SU-DHL-6 (cell line): ENCODE results near the gene TRIM34.
A peak's percentile ranks its signal among the peaks of the same experiment; 100 is the strongest.

Experiments
- H2AFZ ChIP-seq: fragments of 200-600 bp; sonication (generic); 2 replicates; pipeline ENCODE4 v1.6.1; 2014; ENCODE audit warnings: low read depth, mild to moderate bottlenecking, moderate library complexity, mixed read lengths, antibody characterized with exemption, low read length; ENCODE audit not compliant: severe bottlenecking
- H3F3A ChIP-seq: fragments of 200-600 bp; shearing (Covaris generic); 2 replicates; pipeline ENCODE4 v1.6.0; 2016; ENCODE audit warnings: antibody characterized with exemption, mild to moderate bottlenecking; ENCODE audit not compliant: insufficient read depth
- H3K27ac ChIP-seq: fragments of 200-600 bp; sonication (generic); 2 replicates; pipeline ENCODE4 v1.5.1; 2016; ENCODE audit warnings: low read depth, mild to moderate bottlenecking, low read length, moderate library complexity, mixed read lengths
- H3K27me3 ChIP-seq: fragments of 200-600 bp; sonication (generic), shearing (Covaris generic); 2 replicates; pipeline ENCODE4 v1.6.0; 2014; ENCODE audit warnings: mild to moderate bottlenecking, low read length
- H3K36me3 ChIP-seq: fragments of 200-600 bp; sonication (generic); 2 replicates; pipeline ENCODE4 v1.6.1; 2014; ENCODE audit warnings: mild to moderate bottlenecking, low read length, mixed read lengths
- H3K4me2 ChIP-seq: fragments of 300-600, 200-600 bp; shearing (Covaris generic), sonication (generic); 2 replicates; pipeline ENCODE4 v1.6.0; 2014; ENCODE audit warnings: low read length, low read depth, mild to moderate bottlenecking; ENCODE audit not compliant: poor library complexity, severe bottlenecking
- H3K4me3 ChIP-seq: fragments of 200-600 bp; sonication (generic); 2 replicates; pipeline ENCODE4 v1.5.1; 2014; ENCODE audit warnings: antibody characterized with exemption, low read length, mild to moderate bottlenecking, mixed read lengths; ENCODE audit not compliant: insufficient read depth, poor library complexity, severe bottlenecking
- H3K79me2 ChIP-seq: fragments of 200-600 bp; sonication (generic); 2 replicates; pipeline ENCODE4 v1.6.1; 2014; ENCODE audit warnings: mild to moderate bottlenecking, low read length, moderate library complexity; ENCODE audit not compliant: insufficient read depth
- H3K9ac ChIP-seq: fragments of 200-600 bp; sonication (generic); 2 replicates; pipeline ENCODE4 v1.7.0; 2014; ENCODE audit warnings: mild to moderate bottlenecking, low read length
- H3K9me2 ChIP-seq: fragments of 200-600 bp; sonication (generic); replicated peaks from 2 replicates; pipeline ENCODE4 v1.6.1; 2014; ENCODE audit warnings: low read length; ENCODE audit not compliant: insufficient read depth
- H3K9me3 ChIP-seq: fragments of 200-600 bp; sonication (generic); 2 replicates; pipeline ENCODE4 v1.6.1; 2014; ENCODE audit warnings: low read length, mixed read lengths; ENCODE audit not compliant: insufficient read depth
- H4K20me1 ChIP-seq: fragments of 200-600 bp; sonication (generic); 2 replicates; pipeline ENCODE4 v1.6.1; 2014; ENCODE audit warnings: low read depth, mild to moderate bottlenecking, antibody characterized with exemption, low read length, moderate library complexity, mixed read lengths
- CTCF ChIP-seq: fragments of 200-600 bp; sonication (generic); IDR thresholded peaks from one replicate; pipeline ENCODE4 v1.5.1; 2017; ENCODE audit warnings: antibody characterized with exemption, mild to moderate bottlenecking, low read length, moderate library complexity; ENCODE audit not compliant: insufficient read depth, poor library complexity, severe bottlenecking
- EZH2phosphoT487 ChIP-seq: fragments of 200-600 bp; sonication (generic), shearing (Covaris generic); conservative IDR thresholded peaks from 2 replicates; pipeline ENCODE4 v1.6.1; 2018; ENCODE audit warnings: mild to moderate bottlenecking, antibody characterized with exemption, low read length, moderate library complexity, mixed read lengths

The TRIM34 gene

DNA sequence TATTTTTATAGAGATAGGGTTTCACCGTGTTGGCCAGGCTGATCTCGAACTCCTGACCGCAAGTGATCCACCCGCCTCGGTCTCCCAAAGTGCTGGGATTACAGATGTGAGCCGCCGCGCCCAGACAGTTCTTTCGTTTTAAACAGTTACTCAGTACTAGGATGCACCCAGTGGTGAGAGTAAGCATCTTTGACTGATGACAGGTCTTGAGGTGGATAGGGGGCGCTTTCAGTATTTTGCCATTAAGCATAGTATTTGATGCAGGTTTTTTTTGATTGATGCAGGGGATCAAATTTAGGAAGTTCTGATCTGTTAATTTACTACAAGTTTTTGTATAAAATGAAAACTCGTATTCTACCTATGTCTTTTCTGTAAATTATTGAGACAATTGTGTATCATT lies 13.2 kb upstream of the TRIM34 start:
- no peaks in the 10 kb centered on the region for H3K79me2 ChIP-seq
- H3K4me2 ChIP-seq, result peak overlapping the region; percentile 19
- TF ChIP-seq CTCF (peak; percentile 70), EZH2phosphoT487 (no peak)
- H3K9me3 ChIP-seq, result no peaks in the 10 kb centered on the region
- H2AFZ ChIP-seq, result no peak overlapping the region
- no peaks in the 10 kb centered on the region for H3K36me3 ChIP-seq
- H4K20me1 ChIP-seq, result no peaks in the 10 kb centered on the region
- H3K9ac ChIP-seq, result no peak overlapping the region
- no peaks in the 10 kb centered on the region for H3F3A ChIP-seq
- H3K27ac ChIP-seq, result no peak overlapping the region
- H3K9me2 ChIP-seq, result no peaks in the 10 kb centered on the region
- H3K4me3 ChIP-seq, result no peak overlapping the region
- no peaks in the 10 kb centered on the region for H3K27me3 ChIP-seq

GRCh38 chr11:5618807-5619206 lies 6.0 kb upstream of the TRIM34 start:
- no peak overlapping the region for H3K9ac ChIP-seq
- no peak overlapping the region for H3K4me3 ChIP-seq
- H3K27ac ChIP-seq, result no peak overlapping the region
- H3K4me2 ChIP-seq, result no peak overlapping the region
- H3K9me3 ChIP-seq, result no peaks in the 10 kb centered on the region
- no peaks in the 10 kb centered on the region for H3K36me3 ChIP-seq
- no peaks in the 10 kb centered on the region for H3K79me2 ChIP-seq
- TF ChIP-seq CTCF (no peak), EZH2phosphoT487 (no peak)
- no peaks in the 10 kb centered on the region for H4K20me1 ChIP-seq
- no peaks in the 10 kb centered on the region for H3K9me2 ChIP-seq
- no peak overlapping the region for H2AFZ ChIP-seq
- no peaks in the 10 kb centered on the region for H3K27me3 ChIP-seq
- no peaks in the 10 kb centered on the region for H3F3A ChIP-seq

DNA sequence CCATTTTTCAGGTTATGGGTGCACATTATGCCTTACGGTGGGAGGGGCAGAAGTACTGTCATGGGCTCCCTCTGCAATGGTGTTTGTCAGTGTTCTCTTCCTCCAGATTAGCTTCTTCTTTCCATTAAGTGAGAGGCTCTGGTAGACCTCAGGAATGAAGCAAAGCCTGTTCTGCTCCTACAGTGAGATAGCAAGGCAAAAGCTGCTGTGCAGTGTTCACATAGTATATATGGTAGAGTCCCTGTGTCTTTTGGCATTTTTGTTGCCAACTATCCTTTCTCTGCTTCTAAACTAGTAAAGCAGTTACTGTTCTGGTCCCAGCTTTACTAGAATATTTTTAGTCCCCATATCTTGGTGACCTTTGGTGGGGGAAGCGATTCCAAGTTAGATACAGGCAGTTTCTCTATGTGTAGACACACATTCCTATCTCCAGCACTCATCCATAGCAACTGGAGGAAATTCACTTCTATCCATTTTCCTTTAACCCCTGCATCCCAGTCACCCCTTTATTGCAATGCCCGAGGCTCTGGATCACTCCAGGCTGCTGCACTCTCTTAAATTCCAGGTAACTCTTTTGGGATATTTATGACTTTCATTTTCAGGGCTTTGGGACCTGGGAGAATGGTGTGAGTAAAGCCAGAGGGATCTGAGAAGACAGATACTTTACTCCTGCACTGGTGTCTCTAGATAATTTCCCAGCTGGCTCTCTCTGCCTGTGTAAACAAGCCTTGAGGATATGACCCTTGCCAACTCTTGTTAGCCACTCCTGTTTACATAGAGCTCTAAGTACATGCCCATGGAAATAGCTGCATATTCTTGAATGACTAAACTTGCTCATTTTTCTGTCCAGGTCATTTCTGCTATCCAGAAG lies 3.9 kb upstream of the TRIM34 start:
- no peaks in the 10 kb centered on the region for H3K79me2 ChIP-seq
- no peaks in the 10 kb centered on the region for H3K9me3 ChIP-seq
- H4K20me1 ChIP-seq, result no peaks in the 10 kb centered on the region
- H3F3A ChIP-seq, result no peaks in the 10 kb centered on the region
- no peak overlapping the region for H3K4me3 ChIP-seq
- H3K9ac ChIP-seq, result no peak overlapping the region
- H3K27ac ChIP-seq, result no peak overlapping the region
- no peak overlapping the region for H3K4me2 ChIP-seq
- no peaks in the 10 kb centered on the region for H3K9me2 ChIP-seq
- no peak overlapping the region for H2AFZ ChIP-seq
- no peaks in the 10 kb centered on the region for H3K36me3 ChIP-seq
- H3K27me3 ChIP-seq, result no peaks in the 10 kb centered on the region
- TF ChIP-seq EZH2phosphoT487 (no peak), CTCF (no peak)
